ENCODE data around the gene VWA3A.
"Not testable (repeated sequence)": the region's sequence is repeated elsewhere in the genome, so short reads cannot be mapped to it uniquely, and the experiment has no call there.

Gene VWA3A

GRCh38 chr16:22190081-22190775 lies 97.9 kb downstream of the VWA3A start:
- peak in 1 of 2 experiments; percentile 100 for DNase-seq

GRCh38 chr16:22190776-22191531 lies 98.6 kb downstream of the VWA3A start:
- TF ChIP-seq GATA1 (IDR thresholded peaks at IDR 0.05; ENCODE audit: low read depth, low read length) (no peak), POLR2A (IDR thresholded peaks at IDR 0.05; ENCODE audit: low read length) (peak; percentile 95)
- peak; percentile 100 for DNase-seq

More at GRCh38 chr16:22190081-22190775, 97.9 kb downstream of the VWA3A start:
- TF ChIP-seq GATA1 (IDR thresholded peaks at IDR 0.05; ENCODE audit: low read depth, low read length) (no peak), POLR2A (IDR thresholded peaks at IDR 0.05; ENCODE audit: low read length) (no peak)

GRCh38 chr16:22191532-22192260 lies 99.4 kb downstream of the VWA3A start:
- DNase-seq: peak; percentile 76 to 81
- TF ChIP-seq GATA1 (IDR thresholded peaks at IDR 0.05; ENCODE audit: low read depth, low read length) (no peak), POLR2A (IDR thresholded peaks at IDR 0.05; ENCODE audit: low read length) (peak; percentile 45)

GRCh38 chr16:22192261-22193062 lies 100.1 kb downstream of the VWA3A start:
- TF ChIP-seq POLR2A (IDR thresholded peaks at IDR 0.05; ENCODE audit: low read length): peak; percentile 33
- TF ChIP-seq GATA1 (IDR thresholded peaks at IDR 0.05; ENCODE audit: low read depth, low read length): no peak
- DNase-seq: peak; percentile 87 to 90

- DNase-seq: no peak
- TF ChIP-seq GATA1 (IDR thresholded peaks at IDR 0.05; ENCODE audit: low read depth, low read length) (no peak), POLR2A (IDR thresholded peaks at IDR 0.05; ENCODE audit: low read length) (no peak)
Measured at GRCh38 chr16:22193063-22193411, 100.7 kb downstream of the VWA3A start.

- TF ChIP-seq POLR2A (IDR thresholded peaks at IDR 0.05; ENCODE audit: low read length) (no peak), GATA1 (IDR thresholded peaks at IDR 0.05; ENCODE audit: low read depth, low read length) (no peak)
- no peak for DNase-seq
Measured at GRCh38 chr16:22194707-22195444, 102.5 kb downstream of the VWA3A start.

GRCh38 chr16:22195445-22195694 lies 103.0 kb downstream of the VWA3A start:
- TF ChIP-seq GATA1 (IDR thresholded peaks at IDR 0.05; ENCODE audit: low read depth, low read length): no peak
- TF ChIP-seq POLR2A (IDR thresholded peaks at IDR 0.05; ENCODE audit: low read length): no peak
- DNase-seq: no peak

- peak; percentile 56 for TF ChIP-seq POLR2A (IDR thresholded peaks at IDR 0.05; ENCODE audit: low read length)
- no peak for TF ChIP-seq GATA1 (IDR thresholded peaks at IDR 0.05; ENCODE audit: low read depth, low read length)
- DNase-seq: peak; percentile 90 to 96
Measured at GRCh38 chr16:22195695-22196558, 103.6 kb downstream of the VWA3A start.

GRCh38 chr16:22196559-22197168 lies 104.3 kb downstream of the VWA3A start:
- DNase-seq: not testable (repeated sequence)

- DNase-seq: no peak
- TF ChIP-seq POLR2A (IDR thresholded peaks at IDR 0.05; ENCODE audit: low read length) (no peak), GATA1 (IDR thresholded peaks at IDR 0.05; ENCODE audit: low read depth, low read length) (no peak)
Measured at GRCh38 chr16:22198547-22199293, 106.4 kb downstream of the VWA3A start.

- no peak for DNase-seq
- TF ChIP-seq GATA1 (IDR thresholded peaks at IDR 0.05; ENCODE audit: low read depth, low read length) (no peak), POLR2A (IDR thresholded peaks at IDR 0.05; ENCODE audit: low read length) (no peak)
Measured at GRCh38 chr16:22202261-22202637, 109.9 kb downstream of the VWA3A start.

All from erythroblast (primary cell).